ENCODE data around the gene SERBP1. TPM values are rescaled to one million over a fixed set of nuclear protein-coding genes. Genes with fewer than 3 reads are reported as not detected.
"Not testable (repeated sequence)": the region's sequence is repeated elsewhere in the genome, so short reads cannot be mapped to it uniquely, and the experiment has no call there.

Gene SERBP1
- total RNA-seq, 2 experiments from 2014 or later: 270 to 410 TPM

DNA sequence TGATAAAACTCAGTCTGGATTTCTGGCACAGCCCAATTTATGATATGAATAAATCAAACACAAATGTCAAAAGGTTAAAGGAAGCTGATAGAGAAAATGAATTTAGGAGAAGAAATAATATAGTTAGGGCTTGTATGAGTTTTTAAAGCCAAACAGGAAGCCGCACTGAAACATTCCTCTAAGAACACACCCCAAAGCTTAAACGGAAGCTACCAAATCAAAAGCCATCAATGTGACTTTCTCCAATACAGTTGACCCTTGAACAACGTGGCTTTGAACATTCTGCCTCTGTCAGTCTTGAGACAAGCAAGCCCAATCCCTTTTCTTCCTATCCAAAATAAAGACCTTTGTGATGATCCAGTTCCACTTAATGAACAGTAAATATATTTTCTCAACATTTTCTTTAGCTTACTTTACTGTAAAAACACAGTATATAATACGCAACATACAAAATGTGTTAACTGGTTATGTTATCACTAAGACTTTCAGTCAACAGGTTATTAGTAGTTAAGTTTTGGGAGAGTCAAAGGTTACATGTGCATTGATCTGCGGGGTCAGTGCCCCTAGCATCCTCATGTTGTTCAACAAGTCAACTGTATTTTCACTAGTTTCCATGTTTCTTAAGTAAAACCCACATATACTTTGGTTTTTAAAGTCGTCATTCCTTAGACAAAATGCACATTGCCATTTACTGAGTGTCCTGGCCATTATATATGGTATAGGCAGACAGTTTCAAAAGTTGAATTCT lies 11.2 kb downstream of the SERBP1 start:
- CTCF ChIA-PET (ENCODE audit: unreplicated experiment): no interaction called here
- BruUV-seq (replicated peaks): no TSS peak

DNA sequence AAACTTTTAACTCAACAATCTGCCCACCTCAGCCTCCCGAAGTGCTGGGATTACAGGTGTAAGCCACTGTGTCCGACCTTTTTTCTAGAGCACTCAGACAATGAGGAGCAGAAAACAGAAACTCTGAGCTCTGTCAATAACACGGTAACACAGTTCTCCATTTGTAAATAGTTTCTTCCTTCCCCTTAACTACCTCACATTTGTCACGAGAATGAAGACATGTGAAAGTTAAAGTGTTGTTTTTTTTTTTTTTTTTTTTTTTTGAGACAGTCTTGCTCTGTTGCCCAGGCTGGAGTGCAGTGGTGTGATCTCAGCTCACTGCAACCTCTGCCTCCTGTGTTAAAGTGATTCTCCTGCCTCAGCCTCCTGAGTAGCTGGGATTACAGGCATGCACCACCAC lies 12.5 kb downstream of the SERBP1 start:
- H3K9me2 ChIP-seq (ENCODE audit: insufficient read depth, low read length); BruUV-seq (replicated peaks); CTCF ChIA-PET (ENCODE audit: unreplicated experiment); H2AFZ ChIP-seq (ENCODE audit: low read length); H3K4me1 ChIP-seq (ENCODE audit: insufficient read depth, low read length, poor library complexity, severe bottlenecking); H3K4me3 ChIP-seq (ENCODE audit: low read depth, low read length, poor library complexity, severe bottlenecking); H3K4me2 ChIP-seq (ENCODE audit: low read length); intact Hi-C loops (cut with micrococcal nuclease; ENCODE audit: unreplicated experiment); DNase-seq (ENCODE audit: low spot score); H3K9me3 ChIP-seq (ENCODE audit: low read length); H3K27ac ChIP-seq (ENCODE audit: low read depth, low read length, poor library complexity, severe bottlenecking): not testable (repeated sequence)
- POLR2A ChIA-PET: interaction anchor here (0.7 to 1.7 kb wide), 3 partner anchors 10 to 14 kb away, joined by 3 to 6 read pairs (median 5); no protein-coding TSS in a partner anchor
- Histone ChIP-seq H4K20me1 (ENCODE audit: insufficient read depth, low read length) (peaks cover 71% of the 10 kb centered on the region), H3K79me2 (ENCODE audit: insufficient read depth, low read depth, low read length) (peaks cover 90% of the 10 kb centered on the region), H3K36me3 (ENCODE audit: insufficient read depth, low read length) (peaks cover 99% of the 10 kb centered on the region)

More for the DNA sequence above, 11.2 kb downstream of the SERBP1 start:
- no peaks in the 10 kb centered on the region for H3K9me3 ChIP-seq (ENCODE audit: low read length)
- H3K4me1 ChIP-seq (ENCODE audit: insufficient read depth, low read length, poor library complexity, severe bottlenecking): no peaks in the 10 kb centered on the region
- H3K36me3 ChIP-seq (ENCODE audit: insufficient read depth, low read length): peaks cover 100% of the 10 kb centered on the region
- H3K4me2 ChIP-seq (ENCODE audit: low read length): no peak overlapping the region
- H3K79me2 ChIP-seq (ENCODE audit: insufficient read depth, low read depth, low read length): peaks cover 98% of the 10 kb centered on the region
- no peak overlapping the region for H3K27ac ChIP-seq (ENCODE audit: low read depth, low read length, poor library complexity, severe bottlenecking)
- peaks cover 74% of the 10 kb centered on the region for H4K20me1 ChIP-seq (ENCODE audit: insufficient read depth, low read length)
- H3K4me3 ChIP-seq (ENCODE audit: low read depth, low read length, poor library complexity, severe bottlenecking): no peak overlapping the region
- no peak overlapping the region for H2AFZ ChIP-seq (ENCODE audit: low read length)
- no peaks in the 10 kb centered on the region for H3K9me2 ChIP-seq (ENCODE audit: insufficient read depth, low read length)
- DNase-seq (ENCODE audit: low spot score): no peak
- TF ChIP-seq EZH2phosphoT487 (IDR thresholded peaks at IDR 0.05; ENCODE audit: borderline replicate concordance, low read depth, low read length): no peak
- TF ChIP-seq, protein P1, sequence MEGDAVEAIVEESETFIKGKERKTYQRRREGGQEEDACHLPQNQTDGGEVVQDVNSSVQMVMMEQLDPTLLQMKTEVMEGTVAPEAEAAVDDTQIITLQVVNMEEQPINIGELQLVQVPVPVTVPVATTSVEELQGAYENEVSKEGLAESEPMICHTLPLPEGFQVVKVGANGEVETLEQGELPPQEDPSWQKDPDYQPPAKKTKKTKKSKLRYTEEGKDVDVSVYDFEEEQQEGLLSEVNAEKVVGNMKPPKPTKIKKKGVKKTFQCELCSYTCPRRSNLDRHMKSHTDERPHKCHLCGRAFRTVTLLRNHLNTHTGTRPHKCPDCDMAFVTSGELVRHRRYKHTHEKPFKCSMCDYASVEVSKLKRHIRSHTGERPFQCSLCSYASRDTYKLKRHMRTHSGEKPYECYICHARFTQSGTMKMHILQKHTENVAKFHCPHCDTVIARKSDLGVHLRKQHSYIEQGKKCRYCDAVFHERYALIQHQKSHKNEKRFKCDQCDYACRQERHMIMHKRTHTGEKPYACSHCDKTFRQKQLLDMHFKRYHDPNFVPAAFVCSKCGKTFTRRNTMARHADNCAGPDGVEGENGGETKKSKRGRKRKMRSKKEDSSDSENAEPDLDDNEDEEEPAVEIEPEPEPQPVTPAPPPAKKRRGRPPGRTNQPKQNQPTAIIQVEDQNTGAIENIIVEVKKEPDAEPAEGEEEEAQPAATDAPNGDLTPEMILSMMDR (conservative IDR thresholded peaks at IDR 0.05; ENCODE audit: low read length): no peak
- POLR2A ChIA-PET: interaction anchor here (0.7 to 1.8 kb wide), 5 partner anchors 8 to 12 kb away, joined by 3 to 5 read pairs (median 3); partner anchors contain the start of gene SERBP1
- intact Hi-C loops (cut with micrococcal nuclease; ENCODE audit: unreplicated experiment): no loop called here

DNA sequence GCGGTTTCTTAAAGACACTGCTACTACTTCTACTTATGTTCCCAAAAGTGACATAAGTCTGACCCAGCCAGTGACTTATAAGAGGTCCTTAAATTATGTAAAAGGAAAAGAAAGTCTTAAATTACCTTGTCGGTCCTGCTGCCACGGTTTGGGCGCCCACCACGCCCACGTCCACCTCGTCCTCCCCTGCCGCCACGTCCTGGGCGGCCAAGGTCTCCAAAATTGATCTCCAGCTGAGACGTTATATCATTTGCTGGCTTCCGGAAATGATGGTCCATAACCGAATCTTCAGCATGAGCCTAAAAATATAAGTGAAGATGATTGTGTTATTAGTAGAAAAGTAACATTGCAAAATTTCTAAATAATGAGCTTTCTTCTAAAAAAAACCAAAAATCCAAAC lies 15.2 kb downstream of the SERBP1 start:
- no TSS peak for BruUV-seq (replicated peaks)

More for the DNA sequence above, 15.2 kb downstream of the SERBP1 start:
- no peak overlapping the region for H3K4me3 ChIP-seq (ENCODE audit: low read depth, low read length, poor library complexity, severe bottlenecking)
- intact Hi-C loops (cut with micrococcal nuclease; ENCODE audit: unreplicated experiment): no loop called here
- ChIA-PET CTCF (ENCODE audit: unreplicated experiment) (no interaction called here), POLR2A (interaction anchor here (0.8 to 1.6 kb wide), 4 partner anchors 8 to 28 kb away, joined by 3 to 8 read pairs (median 4); no protein-coding TSS in a partner anchor)
- no peak overlapping the region for H3K27ac ChIP-seq (ENCODE audit: low read depth, low read length, poor library complexity, severe bottlenecking)
- H3K36me3 ChIP-seq (ENCODE audit: insufficient read depth, low read length): peaks cover 97% of the 10 kb centered on the region
- TF ChIP-seq, protein P1 (conservative IDR thresholded peaks at IDR 0.05; ENCODE audit: low read length): no peak
- no peak overlapping the region for H3K4me2 ChIP-seq (ENCODE audit: low read length)
- peaks cover 59% of the 10 kb centered on the region for H4K20me1 ChIP-seq (ENCODE audit: insufficient read depth, low read length)
- no peak for DNase-seq (ENCODE audit: low spot score)
- no peak overlapping the region for H2AFZ ChIP-seq (ENCODE audit: low read length)
- no peaks in the 10 kb centered on the region for H3K4me1 ChIP-seq (ENCODE audit: insufficient read depth, low read length, poor library complexity, severe bottlenecking)
- H3K9me3 ChIP-seq (ENCODE audit: low read length): no peaks in the 10 kb centered on the region
- H3K9me2 ChIP-seq (ENCODE audit: insufficient read depth, low read length): no peaks in the 10 kb centered on the region
- peaks cover 78% of the 10 kb centered on the region for H3K79me2 ChIP-seq (ENCODE audit: insufficient read depth, low read depth, low read length)
